ENCODE data around the gene ACOX3.
"Not testable (repeated sequence)": the region's sequence is repeated elsewhere in the genome, so short reads cannot be mapped to it uniquely, and the experiment has no call there.

ACOX3 gene

DNA sequence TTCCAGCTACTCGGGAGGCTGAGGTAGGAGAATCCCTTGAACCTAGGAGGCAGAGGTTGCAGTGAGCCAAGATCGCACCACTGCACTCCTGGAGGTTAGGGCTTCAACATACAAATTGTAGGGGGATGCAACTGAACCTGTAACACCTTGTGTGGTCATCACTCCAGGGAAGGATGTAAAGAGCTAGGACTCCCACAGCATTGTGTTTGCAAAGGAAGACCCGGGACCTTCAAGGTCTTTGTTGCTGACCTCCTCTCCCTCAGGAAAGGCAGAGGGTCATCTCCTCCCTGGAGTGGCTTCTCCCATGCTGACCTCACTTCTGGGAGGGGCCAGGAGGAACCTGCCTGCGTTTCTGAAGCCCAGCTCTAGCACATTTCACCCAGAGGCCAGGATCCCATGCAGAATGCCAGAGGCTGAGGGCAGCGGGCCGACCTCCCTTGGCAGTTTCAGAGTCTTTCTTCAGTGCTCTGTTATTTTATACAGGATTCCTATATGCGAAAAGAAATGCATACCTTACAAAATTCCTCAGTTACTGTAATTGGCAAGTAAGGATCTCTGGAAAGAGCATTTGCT, 90.8 kb downstream of the ACOX3 start:
- no peak for DNase-seq

DNA sequence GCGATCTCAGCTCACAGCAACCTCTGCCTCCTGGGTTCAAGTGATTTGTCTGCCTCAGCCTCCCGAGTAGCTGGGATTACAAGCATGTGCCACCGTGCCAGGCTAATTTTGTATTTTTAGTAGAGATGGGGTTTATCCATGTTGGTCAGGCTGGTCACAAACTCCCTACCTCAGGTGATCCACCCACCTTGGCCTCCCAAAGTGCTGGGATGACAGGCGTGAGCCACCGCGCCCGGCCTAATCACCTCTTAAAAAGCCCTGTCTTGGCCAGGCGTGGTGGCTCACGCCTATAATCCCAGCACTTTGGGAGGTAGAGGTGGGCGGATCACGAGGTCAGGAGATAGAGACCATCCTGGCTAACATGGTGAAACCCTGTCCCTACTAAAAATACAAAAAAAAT, 91.3 kb downstream of the ACOX3 start:
- DNase-seq = not testable (repeated sequence)

DNA sequence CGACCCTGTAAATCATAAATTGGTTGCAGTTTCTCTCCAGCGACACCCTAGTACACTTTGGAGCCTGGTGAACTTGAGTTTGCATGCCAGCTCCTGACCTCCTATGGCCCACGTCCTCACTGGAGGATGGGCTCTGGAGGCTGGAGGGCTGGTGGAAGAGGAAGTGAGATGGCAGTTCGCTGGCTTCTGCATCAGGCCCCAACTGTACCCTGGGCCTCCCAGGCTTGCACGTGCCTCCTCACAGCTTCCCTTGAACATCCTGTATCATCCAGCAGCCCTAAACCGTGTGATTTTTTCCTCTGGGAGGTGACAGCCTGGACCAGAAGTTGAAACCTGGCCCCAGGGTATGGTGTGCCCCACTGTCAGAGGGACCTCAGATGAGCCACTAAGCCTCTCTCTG, 92.5 kb downstream of the ACOX3 start:
- no peak for DNase-seq

GRCh38 chr4:8347660-8348059, 92.9 kb downstream of the ACOX3 start:
- DNase-seq = no peak

DNA sequence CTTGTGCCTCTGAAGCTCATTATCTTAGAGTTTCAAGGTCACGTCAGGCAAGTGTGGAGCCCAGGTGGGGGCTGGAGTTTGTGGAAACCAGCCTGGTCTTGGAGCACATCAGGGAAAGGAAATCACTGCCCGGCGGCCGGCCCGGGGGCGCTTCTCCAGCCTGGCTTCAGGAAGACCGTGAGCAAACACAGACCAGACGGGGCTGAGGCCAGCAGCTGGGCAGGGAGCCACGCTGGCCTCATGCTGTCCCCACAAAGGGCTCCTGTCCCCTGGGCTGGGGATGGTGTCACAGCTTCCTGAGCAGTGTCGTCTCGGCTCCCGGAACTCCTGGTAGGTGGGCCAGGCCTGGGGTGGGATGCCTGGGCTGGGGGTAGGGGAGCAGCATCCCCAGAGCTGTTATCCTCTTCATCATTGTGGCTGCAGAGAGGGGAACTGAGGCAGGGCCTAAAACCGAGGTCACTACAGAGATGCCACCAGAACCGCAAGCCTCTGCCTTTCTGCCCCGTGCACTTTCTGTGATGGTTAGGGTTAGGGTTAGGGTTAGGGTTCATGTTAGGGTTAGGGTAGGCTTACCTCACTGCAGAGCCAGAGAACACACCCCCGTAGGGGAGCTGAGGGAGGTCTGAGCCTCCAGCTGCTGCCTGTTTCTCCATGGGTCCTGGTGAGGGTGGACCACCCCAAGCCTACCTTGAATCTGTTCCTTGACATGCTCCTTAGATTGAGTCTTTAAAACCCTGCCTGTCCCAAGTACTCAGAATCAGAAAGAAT, 93.5 kb downstream of the ACOX3 start:
- no peak for DNase-seq

DNA sequence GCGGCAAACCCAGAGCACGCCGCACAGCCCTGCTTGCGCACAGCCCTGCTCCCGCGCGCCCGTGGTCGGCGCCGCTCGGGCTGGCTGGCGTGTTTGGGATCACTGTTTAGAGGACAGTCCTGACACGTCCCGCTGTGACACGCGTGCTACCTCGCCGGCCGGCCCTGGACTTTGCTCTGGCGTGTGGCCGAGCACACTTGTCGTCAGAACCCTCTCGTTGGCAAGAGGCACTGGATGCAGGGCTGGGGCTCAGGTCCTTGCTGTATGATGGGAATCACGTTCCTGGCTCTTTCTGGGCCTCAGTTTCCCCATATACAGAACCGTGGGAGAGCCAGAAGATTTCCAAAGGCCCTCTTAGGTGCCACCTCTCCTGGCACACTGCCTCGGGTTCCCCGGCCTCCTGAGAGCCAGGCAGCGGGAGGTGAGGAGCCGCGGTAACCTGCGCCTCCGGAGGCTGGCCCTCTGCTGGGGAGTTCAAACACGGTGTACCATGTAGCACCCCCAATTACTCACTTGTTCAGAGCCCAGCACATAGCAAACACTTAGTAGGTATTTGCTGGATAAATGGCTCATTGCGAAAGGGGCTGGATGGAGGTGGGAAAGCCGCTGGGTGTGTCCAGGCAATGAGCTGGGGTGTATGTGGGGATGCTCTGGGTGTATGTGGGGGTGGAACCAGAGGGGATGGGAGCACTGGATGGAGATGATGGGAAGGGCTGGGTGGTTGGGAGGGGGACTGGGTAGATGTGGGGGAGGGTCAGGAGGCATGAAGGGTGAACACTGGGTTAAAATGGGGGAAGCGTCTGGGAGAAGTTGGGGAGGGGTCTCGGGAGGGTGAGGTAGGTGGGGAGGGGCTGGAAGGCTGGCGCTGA, 94.3 kb downstream of the ACOX3 start:
- no peak for DNase-seq

DNA sequence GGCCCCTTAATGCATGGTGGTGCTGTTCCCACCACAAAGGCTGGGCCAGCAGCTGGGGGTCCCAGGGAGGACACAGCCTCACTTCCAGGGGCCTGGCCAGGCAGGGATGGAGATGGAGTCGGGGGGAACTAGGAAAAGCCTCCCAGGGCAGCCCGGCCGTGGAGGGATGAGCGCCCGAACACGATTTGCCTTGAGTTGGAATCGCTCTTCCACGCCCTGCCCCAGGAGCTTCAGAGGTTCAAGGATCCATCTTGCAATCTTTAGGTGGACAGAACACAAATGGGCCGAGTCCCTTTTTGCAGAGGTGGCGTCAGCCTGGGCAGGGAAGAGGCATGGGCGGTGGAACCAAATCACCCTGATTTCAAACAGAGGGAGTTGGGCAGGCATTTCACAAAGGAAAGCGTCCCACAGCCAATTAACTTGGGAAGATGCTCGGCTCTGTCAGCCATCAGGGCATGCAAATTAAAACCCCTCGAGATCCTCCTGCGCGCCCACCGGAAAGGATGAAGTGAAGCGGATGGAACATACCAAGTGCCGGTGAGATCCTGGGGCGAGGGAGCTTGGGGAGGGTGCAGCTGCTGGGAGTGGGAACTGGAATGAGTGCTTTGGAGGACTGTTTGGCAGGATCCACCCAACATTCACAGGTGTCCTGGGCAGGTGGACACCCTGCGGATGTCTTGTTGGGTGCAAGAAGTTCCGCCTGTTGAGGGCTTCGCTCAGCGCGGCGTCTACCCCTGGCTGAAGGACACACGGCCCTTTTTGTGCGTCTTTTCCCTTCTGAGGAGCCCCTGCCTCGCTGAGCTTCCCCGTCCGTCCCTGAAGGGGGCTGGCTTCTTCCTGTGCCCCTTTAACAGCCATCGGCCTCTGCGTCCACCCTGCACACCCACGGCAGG, 95.2 kb downstream of the ACOX3 start:
- DNase-seq = no peak

GRCh38 chr4:8344377-8344776, 96.1 kb downstream of the ACOX3 start:
- DNase-seq = no peak

- DNase-seq = no peak
Observed at GRCh38 chr4:8343967-8344331, 96.6 kb downstream of the ACOX3 start.

DNA sequence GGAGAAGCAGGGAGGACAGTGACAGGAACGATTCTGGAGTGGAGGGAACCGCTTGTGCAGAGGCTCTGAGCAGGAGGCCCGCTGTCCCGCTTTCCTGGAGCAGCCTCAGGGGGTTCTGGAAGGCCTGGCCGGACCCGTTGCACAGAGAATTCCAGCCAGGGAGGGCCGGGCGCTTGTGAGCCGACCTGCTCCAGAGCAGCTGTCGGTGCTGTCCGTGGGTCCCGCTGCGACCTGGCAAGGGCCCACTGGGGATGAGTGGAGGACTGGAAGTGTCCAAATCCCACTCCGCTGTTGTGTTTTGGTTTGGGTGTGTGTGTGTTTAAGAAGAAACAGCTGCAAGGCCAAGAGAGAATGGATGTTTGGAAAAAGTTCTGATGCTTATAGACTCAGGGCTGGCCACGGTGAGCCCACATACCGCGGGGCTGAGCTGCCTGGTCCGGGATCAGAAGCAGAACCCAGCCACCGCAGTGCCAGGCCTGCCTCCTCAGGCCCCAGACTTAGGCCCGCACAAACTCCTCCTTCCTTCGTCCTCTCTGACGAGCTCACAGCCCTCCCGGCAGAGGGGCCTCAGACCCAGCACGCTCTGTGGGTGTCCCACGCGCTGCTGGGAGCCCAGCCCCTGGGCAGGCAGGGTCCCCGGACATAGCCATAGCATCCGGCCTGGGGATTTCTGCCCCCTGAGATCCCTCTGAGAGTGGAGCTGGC, 97.1 kb downstream of the ACOX3 start:
- no peak for DNase-seq

GRCh38 chr4:8342651-8343261, 97.8 kb downstream of the ACOX3 start:
- no peak for DNase-seq

DNA sequence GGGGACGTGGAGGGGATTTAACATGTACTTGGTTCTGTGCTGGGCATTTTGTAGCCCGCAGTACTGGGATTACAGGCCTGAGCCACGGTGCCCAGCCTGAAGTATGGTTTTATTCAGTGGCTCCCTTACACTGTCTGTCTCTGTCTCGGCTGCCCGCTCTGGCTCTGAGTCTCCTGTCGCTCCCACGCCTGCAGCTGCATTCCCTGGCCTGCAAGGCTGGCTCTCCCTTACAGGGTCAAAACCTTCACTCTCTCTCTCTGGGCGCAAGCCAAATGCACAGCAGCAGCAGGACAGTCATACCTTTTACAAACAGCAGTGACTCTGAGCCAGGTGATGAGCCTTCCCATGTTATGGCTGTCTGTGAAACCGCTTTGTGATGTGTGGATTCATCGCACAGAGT, 98.8 kb downstream of the ACOX3 start:
- DNase-seq = no peak

DNA sequence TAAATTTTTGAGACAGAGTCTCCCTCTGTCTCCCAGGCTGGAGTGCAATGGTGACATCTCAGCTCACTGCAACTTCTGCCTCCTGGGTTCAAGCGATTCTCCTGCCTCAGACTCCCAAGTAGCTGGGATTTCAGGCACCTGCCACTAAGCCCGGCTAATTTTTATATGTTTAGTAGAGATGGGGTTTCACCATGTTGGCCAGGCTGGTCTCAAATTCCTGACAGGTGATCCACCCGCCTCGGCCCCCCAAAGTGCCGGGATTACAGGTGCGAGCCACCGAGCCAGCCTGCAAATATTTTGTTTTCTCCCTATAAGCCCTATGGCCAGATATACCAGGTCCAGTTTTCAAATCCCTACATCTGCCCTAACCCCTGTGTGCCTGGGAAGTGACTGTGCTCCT, 99.2 kb downstream of the ACOX3 start:
- not testable (repeated sequence) for DNase-seq

- DNase-seq = no peak
Observed at GRCh38 chr4:8340781-8341241, 99.7 kb downstream of the ACOX3 start.

- DNase-seq = no peak
Observed at GRCh38 chr4:8338351-8338961, 102.1 kb downstream of the ACOX3 start.

DNA sequence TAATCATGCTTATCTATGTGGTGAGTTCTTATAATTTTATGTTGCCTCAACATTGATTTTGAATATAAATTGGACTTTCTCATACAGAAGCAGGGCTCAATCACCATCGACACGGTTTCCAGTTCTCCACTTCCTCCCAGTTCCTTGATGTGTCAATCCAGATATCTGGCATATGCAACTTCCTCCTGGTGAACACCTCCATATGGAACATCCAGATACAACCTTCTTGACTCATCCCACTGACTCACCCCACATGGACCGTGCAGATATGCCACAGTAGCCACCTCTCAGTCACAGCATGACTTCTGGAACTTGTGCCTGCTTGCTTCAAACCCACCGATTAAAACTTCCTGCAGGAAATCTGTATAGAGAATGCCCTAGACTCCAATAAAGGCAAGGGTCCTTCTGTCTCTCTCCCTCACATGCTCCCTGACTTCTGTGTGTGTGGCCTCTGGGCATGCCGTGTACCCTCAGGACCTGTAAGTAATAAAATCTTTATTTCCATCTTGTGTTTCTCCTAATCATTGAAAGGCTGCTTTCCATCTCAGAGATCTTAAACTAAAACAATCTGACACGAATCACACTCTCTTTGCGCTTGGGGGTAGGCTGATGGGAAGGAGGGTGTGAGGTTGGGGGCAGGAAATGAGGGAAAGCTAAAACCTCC, 104.0 kb downstream of the ACOX3 start:
- no peak for DNase-seq

- no peak for DNase-seq
Observed at GRCh38 chr4:8335848-8336247, 104.7 kb downstream of the ACOX3 start.

GRCh38 chr4:8334786-8335460, 105.6 kb downstream of the ACOX3 start:
- no peak for DNase-seq

DNA sequence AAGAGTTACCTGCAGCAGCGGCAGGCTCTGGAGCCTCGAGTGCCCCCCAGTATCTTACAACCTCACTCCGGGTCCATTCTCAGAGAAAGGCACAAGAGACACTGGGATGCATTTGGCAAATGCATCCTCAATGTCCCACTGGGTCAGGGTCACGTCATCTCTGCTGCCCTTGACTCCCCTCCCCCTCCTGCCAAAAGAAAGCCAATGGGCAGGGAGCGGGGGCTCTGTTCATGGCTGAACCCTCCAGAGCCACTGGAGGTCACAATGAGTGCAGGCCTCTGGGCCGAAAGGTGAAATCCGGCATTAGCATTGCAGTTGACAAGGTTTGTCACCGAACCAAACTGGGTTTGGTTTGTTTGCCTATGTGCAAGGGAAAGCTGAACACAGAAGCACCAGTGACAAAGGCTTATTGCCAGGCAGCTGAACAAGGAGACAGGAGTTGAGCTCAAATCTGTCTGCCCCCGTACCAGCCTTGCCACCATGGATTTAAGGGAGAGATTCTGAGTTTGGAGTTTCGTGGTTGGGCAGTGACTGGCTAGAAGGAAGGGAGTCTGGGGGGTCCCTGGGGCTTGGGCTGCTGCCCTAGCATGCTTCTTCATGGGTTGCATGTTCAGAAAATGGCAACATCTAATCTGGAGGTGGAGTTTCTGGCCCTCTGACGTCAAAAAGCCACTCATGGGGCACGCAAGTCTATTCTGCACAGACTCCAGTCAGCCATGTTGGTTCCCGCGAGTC, 106.6 kb downstream of the ACOX3 start:
- DNase-seq = no peak
